ENCODE measurements around the gene ZMYM4. TPM values are rescaled to one million over a fixed set of nuclear protein-coding genes. Genes with fewer than 3 reads are reported as not detected.
A peak's percentile ranks its signal among the peaks of the same experiment; 100 is the strongest.

Gene ZMYM4
- total RNA-seq, 2 donors from 2014 or later: 20.2 to 21.1 TPM

- H3K4me3 ChIP-seq: no peak overlapping the region
- no peak for DNase-seq (ENCODE audit: low spot score)
- H3K27ac ChIP-seq: no peak overlapping the region
- H3K27me3 ChIP-seq: no peaks in the 10 kb centered on the region
- H3K36me3 ChIP-seq: peaks cover 14% of the 10 kb centered on the region
- peaks cover 0 to 10% of the 10 kb centered on the region in 2 donors for H3K9me3 ChIP-seq
- TF ChIP-seq CTCF (IDR thresholded peaks at IDR 0.05): no peak
- peaks cover 0 to 26% of the 10 kb centered on the region in 2 donors for H3K4me1 ChIP-seq
These were observed 17.5 kb downstream of the ZMYM4 start for GRCh38 chr1:35285771-35286606.

- Histone ChIP-seq H3K4me3 (no peak overlapping the region), H3K9me3 (peaks cover 0 to 6% of the 10 kb centered on the region in 2 donors), H3K4me1 (peaks cover 0 to 26% of the 10 kb centered on the region in 2 donors), H3K27ac (peak overlapping the region in 1 of 2 donors; percentile 7), H3K27me3 (no peaks in the 10 kb centered on the region), H3K36me3 (peaks cover 5% of the 10 kb centered on the region)
- DNase-seq (ENCODE audit: low spot score): no peak
- TF ChIP-seq CTCF (IDR thresholded peaks at IDR 0.05): no peak
These were observed 19.5 kb downstream of the ZMYM4 start for GRCh38 chr1:35287807-35288640.

GRCh38 chr1:35288761-35289160 is 20.3 kb downstream of the ZMYM4 start:
- Histone ChIP-seq H3K4me3 (no peak overlapping the region), H3K36me3 (peaks cover 5% of the 10 kb centered on the region), H3K27ac (peak overlapping the region in 1 of 2 donors; percentile 7), H3K9me3 (peaks cover 0 to 6% of the 10 kb centered on the region in 2 donors), H3K4me1 (peaks cover 0 to 26% of the 10 kb centered on the region in 2 donors), H3K27me3 (no peaks in the 10 kb centered on the region)
- TF ChIP-seq CTCF (IDR thresholded peaks at IDR 0.05): no peak
- DNase-seq (ENCODE audit: low spot score): no peak

GRCh38 chr1:35290452-35290851 is 21.9 kb downstream of the ZMYM4 start:
- DNase-seq (ENCODE audit: low spot score): no peak
- H3K4me1 ChIP-seq: peaks cover 0 to 26% of the 10 kb centered on the region in 2 donors
- no peaks in the 10 kb centered on the region for H3K36me3 ChIP-seq
- H3K4me3 ChIP-seq: no peak overlapping the region
- no peaks in the 10 kb centered on the region for H3K27me3 ChIP-seq
- no peaks in the 10 kb centered on the region for H3K9me3 ChIP-seq
- no peak for TF ChIP-seq CTCF (IDR thresholded peaks at IDR 0.05)
- no peak overlapping the region for H3K27ac ChIP-seq

- Histone ChIP-seq H3K27me3 (no peaks in the 10 kb centered on the region), H3K9me3 (no peaks in the 10 kb centered on the region), H3K36me3 (no peaks in the 10 kb centered on the region), H3K27ac (no peak overlapping the region), H3K4me3 (no peak overlapping the region), H3K4me1 (peaks cover 0 to 8% of the 10 kb centered on the region in 2 donors)
- no peak for TF ChIP-seq CTCF (IDR thresholded peaks at IDR 0.05)
- DNase-seq (ENCODE audit: low spot score): no peak
These were observed 26.3 kb downstream of the ZMYM4 start for GRCh38 chr1:35294809-35295208.

Measured in right atrium auricular region (tissue), 2 donors.